NCI-H2029 (cell line): ENCODE measurements around the gene WFDC6.
A peak's percentile ranks its signal among the peaks of the same experiment; 100 is the strongest.
"Not testable (repeated sequence)": the region's sequence is repeated elsewhere in the genome, so short reads cannot be mapped to it uniquely, and the experiment has no call there.

Experiments
- DNase-seq: peaks from one replicate; lab custom pipeline; 2025; lab: John Stamatoyannopoulos, UW

Gene WFDC6

GRCh38 chr20:45539382-45539781 is at the start of gene WFDC6:
TSS of gene WFDC6 (minus strand) at chr20:45539482. CDS start at chr20:45539407, 75 bp downstream.
- no peak for DNase-seq

DNA sequence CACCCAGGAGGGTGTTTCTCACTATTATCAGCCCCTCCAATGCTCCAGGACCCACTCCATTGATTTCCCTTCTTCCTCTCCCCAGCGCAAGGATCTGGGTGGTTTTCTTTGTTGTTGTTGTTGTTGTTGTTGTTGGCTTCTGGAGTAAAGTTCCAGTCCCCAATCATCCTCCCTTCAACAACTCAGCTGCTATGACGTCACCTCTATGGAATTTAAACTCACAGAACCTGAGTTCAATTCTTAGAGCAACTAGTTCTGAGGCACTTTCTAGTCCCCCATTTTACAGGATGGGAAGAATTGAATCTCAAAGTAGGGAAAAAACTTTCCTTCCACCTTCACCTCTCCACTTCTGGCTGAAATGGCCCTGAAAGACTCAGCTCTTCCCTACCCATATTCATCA is 49.5 kb upstream of the WFDC6 start:
- no peak for DNase-seq

DNA sequence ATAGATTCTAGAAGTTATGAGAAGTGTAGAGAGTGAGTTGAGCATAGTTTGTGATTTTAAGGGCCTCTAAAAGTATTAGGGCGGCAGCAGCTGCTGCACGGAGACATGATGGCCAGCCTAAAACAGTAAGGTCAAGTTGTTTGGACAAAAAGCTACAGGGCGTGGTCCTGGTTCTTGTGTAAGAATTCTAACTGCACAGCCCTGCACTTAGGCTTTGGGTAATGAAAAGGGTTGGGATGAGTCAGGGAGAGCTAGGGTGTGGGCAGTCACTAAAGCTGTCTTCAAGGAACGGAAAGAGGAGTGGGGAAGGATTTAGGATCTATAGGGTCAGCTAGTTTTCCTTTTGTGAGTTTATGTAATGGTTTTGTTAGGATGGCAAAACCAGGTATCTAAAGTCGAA is 46.7 kb upstream of the WFDC6 start:
- not testable (repeated sequence) for DNase-seq

GRCh38 chr20:45584294-45584693 is 45.0 kb upstream of the WFDC6 start:
- DNase-seq = not testable (repeated sequence)

GRCh38 chr20:45583502-45583901 is 44.2 kb upstream of the WFDC6 start:
- no peak for DNase-seq

DNA sequence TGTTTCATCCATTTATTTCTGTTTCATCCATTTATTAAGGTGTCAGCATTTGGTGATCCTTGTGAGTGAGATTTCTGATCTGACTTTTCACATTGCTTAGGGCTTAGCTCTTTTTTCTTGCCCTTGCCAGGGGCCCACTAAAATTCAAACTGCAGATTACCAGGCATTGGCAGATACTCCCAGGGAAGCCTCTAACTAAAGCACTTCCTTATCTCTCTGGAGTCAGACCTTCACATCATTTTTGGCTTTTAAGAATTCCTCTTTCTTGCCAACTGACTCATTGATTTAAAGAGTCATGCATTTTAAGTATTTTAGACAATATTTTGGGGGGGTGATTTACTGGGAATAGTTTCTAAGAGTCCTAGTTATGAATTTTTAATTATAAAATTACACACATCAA is 42.4 kb upstream of the WFDC6 start:
- no peak for DNase-seq

GRCh38 chr20:45579184-45579583 is 39.9 kb upstream of the WFDC6 start, which contains the start of gene WFDC8:
TSS of gene WFDC8 (minus strand) at chr20:45579284. CDS start at chr20:45579247, 37 bp downstream.
- DNase-seq = no peak

GRCh38 chr20:45578231-45578630 is 38.9 kb upstream of the WFDC6 start:
- no peak for DNase-seq

DNA sequence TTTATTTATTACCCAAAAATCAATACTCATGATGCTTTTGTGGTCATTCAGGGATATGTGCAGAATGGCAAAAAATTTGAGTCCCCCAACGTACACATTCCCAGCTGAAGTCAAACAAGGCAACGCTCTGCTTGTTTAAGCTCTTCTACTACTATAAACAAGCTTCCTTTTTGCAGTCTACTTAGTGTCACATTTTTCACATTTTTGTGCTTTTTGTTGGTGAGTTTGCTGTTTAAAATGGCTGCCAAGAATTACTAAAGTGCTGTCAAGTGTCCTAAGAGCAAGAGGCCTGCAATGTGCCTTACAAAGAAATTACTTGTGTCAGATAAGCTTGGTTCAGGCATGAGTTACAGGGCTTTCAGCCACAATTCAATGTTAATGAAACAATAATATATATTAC is 37.7 kb upstream of the WFDC6 start:
- DNase-seq = no peak

DNA sequence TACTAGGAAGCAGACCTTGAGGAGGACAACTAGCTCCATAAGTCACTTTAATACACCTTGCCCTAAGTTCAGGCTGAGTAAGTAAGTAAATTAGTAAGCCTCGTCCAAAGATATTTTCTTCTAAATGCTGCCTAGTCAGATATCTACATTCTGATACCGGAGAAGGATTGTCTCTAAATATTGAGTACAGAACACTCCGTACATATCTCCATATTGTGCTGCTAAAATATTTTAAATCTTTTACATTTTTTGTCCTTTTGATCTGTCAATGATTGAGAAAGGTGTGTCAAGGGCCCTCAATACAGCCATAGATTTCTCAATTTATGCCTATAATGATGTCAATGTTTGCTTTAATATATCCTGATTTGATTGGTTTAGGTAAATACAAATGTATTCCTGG is 36.6 kb upstream of the WFDC6 start:
- DNase-seq = no peak

DNA sequence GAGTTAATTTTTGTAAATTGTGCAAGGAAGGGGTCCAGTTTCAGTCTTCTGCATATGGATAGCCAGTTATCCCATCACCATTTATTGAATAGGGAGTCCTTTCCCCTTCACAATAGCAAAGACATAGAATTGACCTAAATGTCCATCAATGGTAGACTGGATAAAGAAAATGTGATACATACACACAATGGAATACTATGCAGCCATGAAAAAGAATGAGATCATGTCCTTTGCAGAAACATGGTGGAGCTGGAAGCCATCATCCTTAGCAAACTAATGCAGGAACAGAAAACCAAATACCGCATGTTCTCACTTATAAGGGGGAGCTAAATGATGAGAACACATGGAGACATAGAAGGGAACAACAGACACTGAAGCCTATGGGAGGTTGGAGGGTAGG is 30.4 kb upstream of the WFDC6 start:
- DNase-seq = not testable (repeated sequence)

- DNase-seq = no peak
Measured at GRCh38 chr20:45564760-45565276, 25.5 kb upstream of the WFDC6 start.

DNA sequence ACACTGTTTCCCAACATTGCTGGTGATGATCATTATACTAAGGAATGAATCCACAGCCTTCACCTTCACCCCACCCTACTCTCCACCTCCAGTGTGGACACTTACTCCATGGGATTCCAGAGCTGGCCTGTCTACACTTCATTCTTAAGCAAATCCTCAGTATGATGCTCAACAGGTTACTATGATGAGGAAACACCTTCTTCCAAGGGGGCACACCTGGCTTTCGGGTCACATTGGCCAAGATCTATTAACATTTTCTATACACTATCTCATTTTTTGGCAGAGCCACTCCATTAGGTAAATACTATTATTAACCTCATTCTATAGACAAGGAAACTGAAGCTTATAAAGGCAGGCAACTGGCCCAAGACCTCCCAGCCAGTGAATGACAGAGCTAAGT is 15.9 kb upstream of the WFDC6 start:
- no peak for DNase-seq

DNA sequence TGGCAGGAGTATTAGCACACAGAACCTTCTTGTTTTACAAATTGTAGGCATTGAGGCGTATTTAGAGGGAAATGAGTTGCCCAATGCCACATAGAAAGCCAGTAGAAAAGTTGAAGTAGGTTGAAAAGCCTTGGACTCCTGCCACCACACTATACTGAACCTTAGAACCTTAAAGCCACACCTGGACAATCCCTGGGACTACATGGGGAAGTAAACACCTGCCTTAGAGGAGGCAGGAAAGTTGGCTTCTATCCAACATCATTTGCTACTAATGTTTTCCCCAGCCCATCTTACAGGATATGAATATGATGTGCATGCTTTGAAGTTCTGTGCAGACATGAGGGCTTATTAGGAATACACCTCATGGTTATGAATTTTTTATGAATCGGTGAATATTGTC is 13.2 kb upstream of the WFDC6 start:
- peak; percentile 78 for DNase-seq

DNA sequence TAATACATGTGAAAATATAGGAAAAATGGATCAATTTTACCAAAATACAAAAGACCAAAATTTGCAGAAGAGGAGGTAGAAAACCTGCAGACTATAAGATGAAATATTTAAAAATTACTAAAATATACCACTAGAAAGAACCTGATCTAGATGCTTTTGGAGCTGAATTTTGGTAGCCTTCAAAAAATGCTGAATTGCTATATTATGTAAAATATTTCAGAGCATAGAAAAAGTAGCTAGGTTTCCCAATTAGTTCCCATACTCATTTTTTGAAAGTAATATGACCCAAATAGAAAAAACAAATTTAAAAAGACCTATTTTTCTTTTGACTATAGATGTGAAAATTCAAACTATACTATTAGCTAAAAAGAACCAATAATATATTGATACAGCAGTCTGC is 11.5 kb upstream of the WFDC6 start:
- no peak for DNase-seq

- no peak for DNase-seq
Measured at GRCh38 chr20:45548410-45548809, 9.1 kb upstream of the WFDC6 start.

- no peak for DNase-seq
Measured at GRCh38 chr20:45547206-45547770, 8.0 kb upstream of the WFDC6 start, which contains the start of gene EPPIN. TSS of gene EPPIN (minus strand) at chr20:45547401. CDS start at chr20:45547357, 44 bp downstream.

GRCh38 chr20:45545754-45546453 is 6.6 kb upstream of the WFDC6 start:
- peak; percentile 9 for DNase-seq

DNA sequence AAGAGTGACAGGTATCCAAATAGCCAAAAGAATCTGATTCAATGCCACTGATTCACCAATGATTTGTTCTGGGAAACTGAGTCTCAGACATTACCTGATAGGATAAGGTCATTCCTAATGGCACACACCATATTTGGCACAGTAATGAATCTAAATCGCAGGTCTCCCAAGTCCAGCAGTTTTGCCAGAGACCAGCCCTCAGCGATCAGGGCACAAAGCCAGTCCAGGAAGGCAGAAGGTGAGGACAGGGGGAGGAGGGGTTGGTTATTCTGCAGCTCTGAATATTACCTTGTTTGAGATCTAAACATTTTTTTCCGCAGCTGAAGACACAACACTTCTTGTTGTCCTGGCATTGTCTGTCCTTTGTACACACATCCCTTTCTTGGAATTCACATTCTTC is 6.1 kb upstream of the WFDC6 start:
- no peak for DNase-seq

DNA sequence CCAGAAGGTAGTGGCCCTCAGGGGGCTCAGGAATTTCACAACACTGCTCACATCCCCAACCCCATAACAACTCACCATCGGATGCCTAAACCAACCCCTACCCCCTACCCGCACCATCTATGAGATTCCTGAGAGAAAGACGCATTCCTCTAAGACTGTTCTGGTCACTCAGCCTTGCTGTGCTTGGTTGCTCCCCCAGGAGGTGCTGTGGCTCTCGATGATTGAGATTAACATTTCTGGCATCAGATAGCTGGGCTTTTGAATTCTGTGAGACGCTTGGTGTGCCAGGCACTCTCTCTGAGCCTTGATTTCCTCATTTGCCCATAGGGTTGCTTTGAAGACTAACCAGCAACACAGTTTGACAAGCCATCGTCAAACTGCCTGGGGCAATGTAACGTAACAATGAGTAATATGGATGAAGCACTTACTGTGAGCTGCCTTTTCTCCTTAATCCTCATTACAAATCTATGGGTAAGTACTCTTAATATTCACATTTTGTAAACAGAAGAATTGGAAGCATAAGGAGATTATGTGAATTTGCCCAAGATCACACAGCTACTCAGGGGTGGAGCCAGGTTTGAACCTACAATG is 978 bp downstream of the WFDC6 start:
- DNase-seq = no peak

GRCh38 chr20:45527294-45527693 is 12.0 kb downstream of the WFDC6 start:
- no peak for DNase-seq

DNA sequence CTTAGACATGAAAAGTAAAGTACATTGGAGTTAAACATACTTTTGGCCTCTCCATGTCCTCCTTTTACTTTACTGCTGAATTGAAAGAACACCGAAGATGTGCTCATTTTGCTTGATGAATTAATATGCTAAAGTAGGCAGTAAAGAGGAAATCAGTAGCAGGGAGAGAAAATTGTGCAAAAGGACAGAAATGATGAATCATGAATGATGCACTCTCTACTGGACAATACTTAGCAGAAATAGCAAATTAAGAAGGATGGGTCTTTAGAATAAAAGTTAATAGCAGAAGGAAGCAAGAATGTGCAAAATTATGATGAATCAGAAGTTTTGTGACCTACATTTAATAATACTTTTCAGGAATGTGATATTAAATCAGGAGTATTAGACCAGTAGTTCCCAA is 15.5 kb downstream of the WFDC6 start:
- no peak for DNase-seq

GRCh38 chr20:45518282-45518681 is 21.0 kb downstream of the WFDC6 start:
- no peak for DNase-seq
